HepG2 (cell line): ENCODE results near the gene FASTKD1. TPM values are rescaled to one million over a fixed set of nuclear protein-coding genes. Genes with fewer than 3 reads are reported as not detected.
A peak's percentile ranks its signal among the peaks of the same experiment; 100 is the strongest.

Experiments
- ATAC-seq: fragments of 200-7000 bp; cut with Tn5 transposase; 3 replicates; pipeline ENCODE4 v1.9.1; 2020; ENCODE audit warnings: mild to moderate bottlenecking, moderate library complexity
- BruUV-seq: library from RNA; stranded (reverse); fragments of 400-500 nt; replicated peaks from 2 replicates; lab custom pipeline; 2021; lab: Mats Ljungman, UMichigan
- CTCF ChIA-PET: fragments of 300-600 bp; formaldehyde crosslinking; extraction: SDS; loops from one replicate; lab custom pipeline; 2021; ENCODE audit warnings: low total read pairs, inconsistent platforms, low intra/inter-chr PET ratio; lab: Yijun Ruan, JAX
- POLR2A ChIA-PET: fragments of 350-600 bp; sonication (Branson Sonifier 250); formaldehyde crosslinking; loops from one replicate; lab custom pipeline; 2020; ENCODE audit warnings: antibody characterized with exemption, inconsistent platforms; lab: Yijun Ruan, JAX
- DNase-seq: peaks from one replicate; pipeline ENCODE4 v3.0.0-alpha.2; 2015; ENCODE audit warnings: low spot score
- FAIRE-seq: peaks from 3 replicates; lab custom pipeline; 2011; peaks lifted over from hg19 to GRCh38; lab: Jason Lieb, UNC
- H2AFZ ChIP-seq: one replicate; pipeline ENCODE4 v1.6.1; 2011; ENCODE audit warnings: low read length, inconsistent platforms
- H3K27ac ChIP-seq: fragments of 300-600 bp; 3 replicates; pipeline ENCODE4 v1.8.0; 2011; ENCODE audit warnings: mixed run types, mild to moderate bottlenecking, mixed read lengths, low read length, inconsistent platforms; ENCODE audit not compliant: insufficient read depth; ENCODE audit errors: extremely low read length
- H3K27me3 ChIP-seq, 2 experiments: fragments of 200-600 bp in 1 of 2; 2 replicates in 1 of 2; 3 replicates in 1 of 2; pipeline versions ENCODE4 v1.6.0 to v1.8.0; 2011; ENCODE audit warnings: low read length in 2 of 2, mild to moderate bottlenecking in 2 of 2, moderate library complexity in 2 of 2, inconsistent platforms in 1 of 2; ENCODE audit not compliant: insufficient read depth in 2 of 2, control insufficient read depth in 1 of 2
- H3K36me3 ChIP-seq, 2 experiments: fragments of 200-600 bp in 1 of 2; replicated peaks in 1 of 2; 2 replicates in 1 of 2; 3 replicates in 1 of 2; pipeline versions ENCODE4 v1.5.1 to v1.8.0; 2011; ENCODE audit warnings: low read length in 2 of 2, inconsistent platforms in 1 of 2; ENCODE audit not compliant: insufficient read depth in 2 of 2, control insufficient read depth in 1 of 2
- H3K4me1 ChIP-seq: 2 replicates; pipeline ENCODE4 v1.5.1; 2012; ENCODE audit warnings: low read length, inconsistent platforms; ENCODE audit not compliant: insufficient read depth
- H3K4me2 ChIP-seq: 2 replicates; pipeline ENCODE4 v1.6.0; 2011; ENCODE audit warnings: low read depth, low read length, inconsistent platforms
- H3K4me3 ChIP-seq, 3 experiments: fragments of 200-600 bp in 1 of 3; sonication (generic), shearing (Covaris generic) in 1 of 3; replicated peaks in 1 of 3; 2 replicates each; pipeline ENCODE4 v1.5.1; 2011 to 2016; ENCODE audit warnings: low read length in 3 of 3, inconsistent platforms in 2 of 3, low read depth in 2 of 3, mild to moderate bottlenecking in 2 of 3, control low read depth in 1 of 3, mixed read lengths in 1 of 3; ENCODE audit not compliant: insufficient read depth in 1 of 3
- H3K79me2 ChIP-seq: one replicate; pipeline ENCODE4 v1.6.1; 2011; ENCODE audit warnings: low read length, inconsistent platforms; ENCODE audit not compliant: insufficient read depth
- H3K9ac ChIP-seq: 2 replicates; pipeline ENCODE4 v1.6.0; 2011; ENCODE audit warnings: mild to moderate bottlenecking, low read depth, low read length, inconsistent platforms; ENCODE audit not compliant: insufficient read depth
- H3K9me3 ChIP-seq: 2 replicates; pipeline ENCODE4 v1.5.1; 2012; ENCODE audit warnings: mild to moderate bottlenecking, low read length
- H4K20me1 ChIP-seq: 2 replicates; pipeline ENCODE4 v1.6.0; 2011; ENCODE audit warnings: inconsistent platforms, mild to moderate bottlenecking, low read length, moderate library complexity; ENCODE audit not compliant: insufficient read depth
- AHDC1 ChIP-seq: sonication (generic); formaldehyde crosslinking; IDR thresholded peaks from 2 replicates; pipeline ENCODE4 v1.5.1; 2020; ENCODE audit warnings: mild to moderate bottlenecking, missing genetic modification reagents, borderline replicate concordance
- FOSL2 ChIP-seq: sonication (generic); formaldehyde crosslinking; IDR thresholded peaks from 2 replicates; pipeline ENCODE4 v1.4.0; 2020; ENCODE audit warnings: missing genetic modification reagents
- GATAD2A ChIP-seq: IDR thresholded peaks from 2 replicates; pipeline ENCODE4 v1.6.1; 2016
- MLX ChIP-seq: IDR thresholded peaks from 2 replicates; pipeline ENCODE4 v1.6.1; 2016
- TFDP2 ChIP-seq: sonication (generic); formaldehyde crosslinking; IDR thresholded peaks from 2 replicates; pipeline ENCODE4 v1.4.0; 2020; ENCODE audit warnings: missing genetic modification reagents
- ZNF121 ChIP-seq: sonication (generic); formaldehyde crosslinking; IDR thresholded peaks from 2 replicates; pipeline ENCODE4 v1.5.0; 2020; ENCODE audit warnings: mild to moderate bottlenecking, missing genetic modification reagents
- ZNF543 ChIP-seq: sonication (generic); formaldehyde crosslinking; IDR thresholded peaks from 2 replicates; pipeline ENCODE4 v1.4.0; 2020; ENCODE audit warnings: mild to moderate bottlenecking, missing genetic modification reagents
- WGBS: methylation state at CpG from one replicate; pipeline ENCODE4 v1.1.6; 2017; ENCODE audit warnings: low lambda C conversion rate; 5-methylcytosine and 5-hydroxymethylcytosine counted together
- in situ Hi-C: cut with HindIII; loops from 2 replicates; pipeline ENCODE4 v1.10.0; 2017; ENCODE audit warnings: low pct_unique_long_range_greater_than_20kb; ENCODE audit not compliant: extremely low pct_ligation_motif_present
- intact Hi-C: fragments of 100-400 bp; cut with micrococcal nuclease; formaldehyde crosslinking; loops from one replicate; pipeline ENCODE4 v1.10.0; 2022; ENCODE audit not compliant: unreplicated experiment
- polyA plus RNA-seq, 8 experiments: library from polyadenylated mRNA; depleted of rRNA in 3 of 8; stranded (reverse) in 7 of 8; unstranded in 1 of 8; fragments of >200 nt; fragmentation: Illumina TruSeq in 4 of 8; extraction: Trizol in 4 of 8; gene quantifications; 2 replicates each; pipeline versions ENCODE4 v1.2.1 to v1.2.3, GENCODE V29; 2011 to 2016; ENCODE audit warnings: low read depth in 4 of 8, missing spikeins in 1 of 8, mixed read lengths in 1 of 8; ENCODE audit not compliant: insufficient read depth in 1 of 8
- total RNA-seq, 5 experiments: library from RNA; depleted of rRNA; stranded (reverse); fragments of >200 nt; fragmentation: Illumina TruSeq; extraction: Trizol; gene quantifications; 2 replicates each; pipeline ENCODE4 v1.2.3, GENCODE V29; 2016; ENCODE audit warnings: low read depth in 1 of 5

FASTKD1 gene
- total and polyA plus RNA-seq, 2 of the 13 experiments (the other 11 are each of a cell fraction or from before 2014, with no cell fraction given) = 35.0 to 38.0 TPM

GRCh38 chr2:169546756-169547155 lies 26.9 kb downstream of the FASTKD1 start (continued):
- no peak for TF ChIP-seq AHDC1 (CRISPR knock-in tag)
- no peak for TF ChIP-seq FOSL2 (CRISPR knock-in tag)
- no peak for TF ChIP-seq GATAD2A (CRISPR knock-in tag)
- no peak for TF ChIP-seq TFDP2 (CRISPR knock-in tag)
- no peak for TF ChIP-seq MLX (CRISPR knock-in tag)

GRCh38 chr2:169542433-169542832 lies 31.2 kb downstream of the FASTKD1 start:
- Histone ChIP-seq H4K20me1 (no peaks in the 10 kb centered on the region), H3K4me3 (no peak overlapping the region), H2AFZ (no peak overlapping the region), H3K27ac (no peak overlapping the region), H3K9ac (no peak overlapping the region), H3K79me2 (no peaks in the 10 kb centered on the region), H3K9me3 (no peaks in the 10 kb centered on the region), H3K4me1 (no peaks in the 10 kb centered on the region), H3K36me3 (peaks cover 0 to 16% of the 10 kb centered on the region in 2 experiments; a peak in 4 of 5 replicates), H3K27me3 (no peaks in the 10 kb centered on the region), H3K4me2 (no peak overlapping the region)
- in situ Hi-C loops (no loop called here), intact Hi-C loops (no loop called here)
- BruUV-seq = no TSS peak
- FAIRE-seq = no peak
- ChIA-PET POLR2A (no interaction called here), CTCF (no interaction called here)
- 97% methylated on average over 3 of the region's 3 CpGs for WGBS
- TF ChIP-seq ZNF121 = peak; percentile 34; the same call in 1 of the 2 replicates
- no peak for TF ChIP-seq ZNF543 (CRISPR knock-in tag)
- no peak for ATAC-seq
- no peak for DNase-seq
